Gastroesophageal sphincter (tissue), 3 donors: ENCODE measurements around the gene KIF24.

ENCODE experiments used
- CTCF ChIP-seq, 4 experiments: fragments of 200-600 bp in 2 of 4; fragments of 450-650 bp in 2 of 4; sonication (generic) in 1 of 4; IDR thresholded peaks; one replicate each; pipeline ENCODE4 v1.5.1; 2017 to 2019; ENCODE audit warnings: antibody characterized with exemption in 4 of 4, mild to moderate bottlenecking in 2 of 4, moderate library complexity in 2 of 4
- EP300 ChIP-seq: sonication (generic); formaldehyde crosslinking; IDR thresholded peaks from one replicate; pipeline ENCODE4 v1.6.1; 2017; ENCODE audit warnings: antibody characterized with exemption, mild to moderate bottlenecking
- POLR2A ChIP-seq, 2 donors: fragments of 450-650 bp; IDR thresholded peaks; one replicate each; pipeline ENCODE4 v1.6.1; 2017; ENCODE audit warnings: antibody characterized with exemption in 2 of 2, mild to moderate bottlenecking in 2 of 2, moderate library complexity in 1 of 2
- POLR2AphosphoS5 ChIP-seq: sonication (generic); formaldehyde crosslinking; IDR thresholded peaks from one replicate; pipeline ENCODE4 v1.6.1; 2017; ENCODE audit warnings: antibody characterized with exemption

- TF ChIP-seq POLR2A (IDR thresholded peaks at IDR 0.05): no peak
- no peak for TF ChIP-seq CTCF (IDR thresholded peaks at IDR 0.05)
- TF ChIP-seq POLR2AphosphoS5: peak; percentile 6
- no peak for TF ChIP-seq EP300
Measured at GRCh38 chr9:34370335-34370969, 41.4 kb upstream of the KIF24 start.
